ENCODE measurements around the gene C11orf42.

The C11orf42 gene, protein sequence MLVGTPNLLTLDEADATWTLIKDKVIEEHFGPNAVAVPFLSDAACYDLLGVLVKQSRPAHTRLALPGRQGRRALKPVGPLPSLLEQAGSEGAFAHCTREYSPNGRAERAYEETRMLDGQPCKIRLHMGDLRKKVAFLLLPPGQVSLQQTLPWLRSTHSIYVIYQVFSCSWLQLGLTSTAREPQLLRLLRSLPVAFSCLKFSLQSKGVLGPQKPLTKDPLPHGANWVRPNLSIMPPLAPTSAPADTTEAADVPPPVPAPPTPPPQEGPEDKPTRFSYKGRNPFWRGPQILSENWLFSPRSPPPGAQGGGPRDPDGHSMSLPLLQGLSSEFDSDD

DNA sequence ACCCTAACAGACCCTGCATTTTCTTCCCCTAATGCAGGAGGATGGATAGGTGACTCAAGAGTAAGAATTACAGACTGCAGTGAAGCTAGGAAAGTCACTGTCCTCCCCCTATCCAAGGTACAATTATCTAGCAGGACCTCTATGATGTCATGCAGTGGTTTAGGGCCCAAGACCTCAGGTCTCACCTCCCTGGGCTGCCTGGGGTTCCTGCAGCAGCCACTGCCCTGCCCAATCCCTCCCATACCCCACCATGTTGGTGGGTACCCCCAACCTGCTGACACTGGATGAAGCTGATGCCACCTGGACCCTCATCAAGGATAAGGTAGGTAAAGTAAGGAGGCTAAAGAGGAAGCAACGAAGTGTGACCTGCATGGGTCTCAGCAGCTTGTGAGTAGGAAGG lies at the start of gene C11orf42:
C11orf42 (plus strand) TSS at position 192 of the 400 bp plus-strand sequence; CDS start at position 251, 59 bp downstream.
- no peak for DNase-seq (ENCODE audit: low read depth)
- no peak within 1 kb of the TSS for H3K4me3 ChIP-seq (ENCODE audit: low read depth, low read length)

DNA sequence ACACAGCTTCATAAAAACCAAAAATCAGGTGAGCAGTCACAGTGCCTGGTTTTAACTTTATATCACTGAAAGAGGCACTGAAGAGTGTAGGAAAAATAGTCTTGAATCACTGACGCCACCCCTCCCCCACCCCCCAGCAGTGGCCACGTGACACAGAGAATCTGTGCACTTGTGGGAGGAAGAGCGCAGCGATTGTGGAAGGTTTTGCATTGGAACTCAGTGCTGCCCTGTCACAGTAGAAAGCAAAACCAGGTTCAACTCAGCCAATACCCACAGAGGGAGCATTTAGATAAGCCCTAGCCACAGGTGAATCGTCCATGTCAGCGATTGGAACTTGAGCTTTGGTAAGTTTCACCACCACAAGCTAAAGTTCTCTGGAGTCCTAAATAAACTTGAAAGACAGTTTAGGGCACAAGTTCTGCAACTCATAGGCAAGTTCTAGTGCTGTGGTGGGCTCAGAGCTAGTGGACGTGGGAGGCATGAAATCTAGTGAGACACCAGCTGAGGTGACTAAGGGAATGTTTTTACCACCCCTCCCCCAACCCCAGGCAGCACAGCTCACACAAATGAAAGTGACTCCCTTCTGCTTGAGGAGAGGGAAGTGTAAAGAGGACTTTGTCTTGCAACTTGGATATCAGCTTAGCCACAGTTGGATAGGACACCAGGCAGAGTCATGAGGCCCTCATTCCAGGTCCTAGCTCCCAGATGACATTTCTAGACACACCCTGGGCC lies 48.6 kb upstream of the C11orf42 start:
- no peak overlapping the region for H3K4me3 ChIP-seq (ENCODE audit: low read depth, low read length)
- DNase-seq (ENCODE audit: low read depth): no peak

DNA sequence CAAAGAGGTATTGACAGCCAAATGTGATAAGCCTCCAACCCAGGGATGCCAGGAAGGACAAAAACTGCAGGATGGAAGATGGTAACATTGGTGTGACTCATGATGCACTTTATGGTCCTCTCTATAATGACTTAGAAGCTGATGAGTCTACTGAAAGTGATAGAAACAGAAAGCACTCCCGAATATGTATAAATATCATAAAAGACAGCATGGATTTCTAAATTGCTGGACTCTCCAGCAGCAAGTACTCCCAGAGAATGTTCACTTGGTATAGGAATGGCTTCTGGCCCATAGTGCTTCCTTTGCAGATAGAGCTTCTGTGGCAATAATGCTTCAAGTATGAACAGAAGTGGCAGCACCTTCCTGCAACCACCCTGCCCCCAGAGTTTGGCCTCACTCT lies 35.1 kb upstream of the C11orf42 start, which contains the start of gene OR52B2:
OR52B2 (minus strand) TSS at position 101 of the 400 bp plus-strand sequence; CDS start at position 101, 0 bp downstream.
- DNase-seq (ENCODE audit: low read depth): no peak

DNA sequence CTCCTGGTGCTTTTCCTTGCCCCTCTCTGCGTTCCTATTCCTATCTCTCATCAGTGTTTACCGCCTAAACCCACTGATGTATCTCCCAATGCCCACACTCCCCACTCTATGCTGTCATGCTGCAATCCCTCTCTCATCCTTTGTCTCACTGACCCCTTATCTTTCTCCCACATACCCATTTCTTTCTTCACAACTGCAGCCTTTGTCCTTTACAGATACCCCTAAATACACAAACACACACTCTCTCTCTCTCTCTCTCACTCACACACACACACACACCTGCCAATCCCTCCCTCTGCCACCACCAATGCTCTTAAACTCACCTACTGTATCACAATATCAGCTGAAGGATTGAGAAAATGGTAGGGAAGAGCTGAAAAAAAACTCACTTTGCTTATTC lies 29.9 kb upstream of the C11orf42 start:
- DNase-seq (ENCODE audit: low read depth): no peak
- no peak overlapping the region for H3K4me3 ChIP-seq (ENCODE audit: low read depth, low read length)

More for the DNA sequence above, 35.1 kb upstream of the C11orf42 start, which contains the start of gene OR52B2:
- no peak within 1 kb of the TSS for H3K4me3 ChIP-seq (ENCODE audit: low read depth, low read length)

DNA sequence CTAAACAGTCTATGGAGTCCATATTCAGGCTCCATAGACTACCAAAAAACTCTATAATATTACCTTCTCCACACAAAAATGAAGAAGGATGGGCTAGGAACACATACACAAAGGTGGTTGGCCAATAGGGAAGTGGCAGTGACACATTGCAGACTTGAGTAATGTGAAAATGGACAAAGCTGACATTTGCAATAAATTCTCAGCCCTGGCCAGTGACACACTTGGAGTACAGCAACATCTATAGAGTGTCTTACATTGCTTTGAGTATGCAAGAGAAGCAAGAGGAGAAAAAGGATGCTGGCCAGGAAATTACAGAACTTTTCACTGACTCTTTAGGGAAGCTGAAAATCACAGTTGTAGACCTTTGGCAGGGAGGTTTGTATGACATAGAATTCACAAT lies 13.6 kb upstream of the C11orf42 start:
- DNase-seq (ENCODE audit: low read depth): no peak
- H3K4me3 ChIP-seq (ENCODE audit: low read depth, low read length): no peak overlapping the region

DNA sequence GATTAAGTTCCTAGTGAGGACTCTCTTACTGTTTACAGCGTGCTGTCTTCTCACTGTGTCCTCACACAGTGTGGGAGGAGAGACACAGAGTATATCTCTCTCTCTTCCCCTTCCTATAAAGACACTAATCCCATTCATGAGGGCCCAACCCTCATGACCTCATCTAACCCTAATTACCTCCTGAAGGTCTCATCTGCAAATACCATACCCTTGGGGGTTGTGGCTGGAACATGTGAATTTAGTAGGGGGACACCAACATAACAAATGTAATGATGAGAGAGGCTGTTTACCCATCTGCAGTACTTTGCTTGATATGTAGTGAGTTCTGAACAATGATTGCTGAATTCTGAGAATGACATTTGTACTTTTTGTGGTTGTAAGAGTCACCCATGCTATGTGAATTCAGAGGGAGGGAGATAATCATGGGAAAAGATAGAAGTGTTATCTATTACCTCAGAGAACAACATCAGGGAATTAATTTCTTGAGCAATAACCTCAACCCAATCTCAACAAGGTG lies 11.2 kb upstream of the C11orf42 start:
- no peak for DNase-seq (ENCODE audit: low read depth)
- H3K4me3 ChIP-seq (ENCODE audit: low read depth, low read length): no peak overlapping the region

DNA sequence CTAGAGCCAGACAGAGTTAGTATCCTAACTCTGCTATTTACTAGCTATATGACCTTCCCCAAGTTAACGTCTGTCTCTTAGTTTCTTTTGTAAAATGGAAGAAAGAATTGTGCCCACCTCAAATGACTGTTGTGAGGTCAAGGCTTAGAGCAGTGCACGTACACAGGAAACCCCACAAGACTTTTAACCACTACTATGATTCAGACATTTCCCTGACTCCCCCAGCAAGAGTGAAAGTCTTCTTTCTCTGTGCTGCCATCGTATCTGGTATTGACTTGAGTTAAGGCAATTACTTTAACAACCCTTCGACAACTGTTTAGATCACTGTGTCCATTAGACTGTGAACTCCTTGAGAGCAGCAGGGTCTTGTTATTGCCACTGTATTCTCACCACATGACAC lies 9.0 kb upstream of the C11orf42 start:
- no peak for DNase-seq (ENCODE audit: low read depth)
- no peak overlapping the region for H3K4me3 ChIP-seq (ENCODE audit: low read depth, low read length)

DNA sequence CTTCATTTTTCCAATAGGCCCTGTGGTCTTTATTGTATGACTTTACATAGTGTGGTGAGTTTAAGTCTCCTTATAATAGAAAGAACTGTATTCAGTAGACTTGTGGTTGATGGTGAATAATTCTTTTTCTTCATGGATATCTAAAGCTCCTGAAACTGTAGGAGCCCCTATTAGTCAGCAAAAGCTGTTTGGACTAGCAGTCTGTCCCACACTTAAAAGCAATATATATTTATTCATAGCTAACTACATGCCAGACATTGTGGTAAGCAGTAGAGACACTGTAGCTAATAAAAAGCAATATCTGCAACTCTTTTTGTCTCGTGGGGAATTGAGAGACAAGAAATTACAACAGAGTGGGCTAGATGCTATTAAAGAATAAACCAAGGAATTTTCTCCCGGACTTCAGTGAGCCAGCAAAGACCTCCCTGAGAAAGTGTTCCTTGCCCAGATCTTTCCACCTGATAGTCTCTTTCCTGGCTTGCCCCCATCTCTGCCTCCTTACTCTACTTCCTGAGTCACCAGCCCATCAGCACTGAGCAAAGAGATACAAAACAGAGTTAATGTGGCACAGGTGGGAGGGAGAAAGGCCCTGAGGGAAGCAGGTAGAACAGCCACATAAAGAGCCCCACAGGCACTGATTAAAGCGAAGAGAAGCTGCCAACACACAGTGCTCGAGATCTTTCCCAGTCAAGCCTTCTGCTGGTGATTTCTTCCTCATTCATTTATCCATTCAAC lies 7.7 kb upstream of the C11orf42 start:
- no peak overlapping the region for H3K4me3 ChIP-seq (ENCODE audit: low read depth, low read length)
- DNase-seq (ENCODE audit: low read depth): no peak

DNA sequence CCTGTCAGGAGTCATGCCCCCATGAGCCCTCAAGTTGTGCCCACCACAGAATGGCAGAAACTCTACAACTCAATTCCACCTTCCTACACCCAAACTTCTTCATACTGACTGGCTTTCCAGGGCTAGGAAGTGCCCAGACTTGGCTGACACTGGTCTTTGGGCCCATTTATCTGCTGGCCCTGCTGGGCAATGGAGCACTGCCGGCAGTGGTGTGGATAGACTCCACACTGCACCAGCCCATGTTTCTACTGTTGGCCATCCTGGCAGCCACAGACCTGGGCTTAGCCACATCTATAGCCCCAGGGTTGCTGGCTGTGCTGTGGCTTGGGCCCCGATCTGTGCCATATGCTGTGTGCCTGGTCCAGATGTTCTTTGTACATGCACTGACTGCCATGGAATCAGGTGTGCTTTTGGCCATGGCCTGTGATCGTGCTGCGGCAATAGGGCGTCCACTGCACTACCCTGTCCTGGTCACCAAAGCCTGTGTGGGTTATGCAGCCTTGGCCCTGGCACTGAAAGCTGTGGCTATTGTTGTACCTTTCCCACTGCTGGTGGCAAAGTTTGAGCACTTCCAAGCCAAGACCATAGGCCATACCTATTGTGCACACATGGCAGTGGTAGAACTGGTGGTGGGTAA lies 6.1 kb upstream of the C11orf42 start, which contains the start of gene OR52W1:
OR52W1 (plus strand) TSS at position 51 of the 637 bp plus-strand sequence; CDS start at position 51, 0 bp downstream.
- DNase-seq (ENCODE audit: low read depth): no peak
- no peak within 1 kb of the TSS for H3K4me3 ChIP-seq (ENCODE audit: low read depth, low read length)

DNA sequence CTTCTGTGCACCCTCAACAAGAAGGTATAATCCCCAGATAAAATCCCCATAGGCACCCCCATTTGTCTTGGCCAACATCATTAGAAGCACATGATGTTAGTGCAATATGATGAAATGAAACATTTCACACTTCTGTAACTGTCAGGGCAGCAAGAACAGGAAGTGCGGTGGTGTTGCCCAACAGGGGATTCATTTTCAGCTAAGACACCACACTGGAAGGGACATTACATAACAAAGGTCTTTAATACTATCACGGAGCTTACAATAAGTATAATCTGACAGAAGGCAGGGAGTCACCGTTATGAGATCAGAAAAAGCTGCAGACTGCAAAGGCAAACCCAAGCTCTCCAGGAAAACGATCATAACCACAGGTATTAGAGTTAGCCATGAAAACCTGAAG lies 4.4 kb upstream of the C11orf42 start:
- no peak for DNase-seq (ENCODE audit: low read depth)
- no peak overlapping the region for H3K4me3 ChIP-seq (ENCODE audit: low read depth, low read length)

DNA sequence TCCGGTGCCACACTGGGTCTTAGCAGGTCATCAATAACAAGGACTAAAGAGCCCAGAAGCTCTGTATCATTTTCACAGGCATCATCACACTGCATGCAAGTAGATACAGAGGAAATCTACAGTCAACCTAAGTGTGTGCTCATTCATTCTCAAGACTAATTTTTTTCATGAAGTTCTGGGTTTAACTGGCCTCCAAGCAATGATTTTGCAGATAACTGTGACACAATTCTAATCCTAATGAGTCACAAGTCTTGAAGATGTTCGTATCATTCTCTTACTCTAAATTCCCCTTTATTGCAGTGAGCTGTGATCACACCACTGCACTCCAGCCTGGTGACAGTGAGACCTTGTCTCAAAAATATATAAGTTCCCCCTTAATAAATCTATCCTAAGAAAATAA lies 3.9 kb upstream of the C11orf42 start:
- no peak for DNase-seq (ENCODE audit: low read depth)
- H3K4me3 ChIP-seq (ENCODE audit: low read depth, low read length): no peak overlapping the region

DNA sequence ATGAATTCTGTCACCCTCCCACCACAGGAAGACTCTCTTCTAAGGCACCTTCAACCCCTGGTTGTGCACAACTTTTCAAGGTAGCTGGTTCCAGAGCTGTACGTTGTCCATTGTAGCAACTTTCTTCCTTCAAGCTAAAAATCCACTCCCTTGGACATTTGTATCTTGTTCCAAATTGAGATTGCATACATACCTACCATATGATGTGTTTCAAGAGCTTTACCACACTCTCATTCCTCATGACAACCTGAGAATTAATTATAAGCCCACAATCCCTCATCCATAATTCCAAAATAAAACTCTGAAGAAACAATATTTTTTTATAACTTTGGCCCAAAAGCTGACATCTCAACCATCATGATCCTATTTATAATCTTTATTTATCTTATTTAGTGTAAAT lies 3.3 kb upstream of the C11orf42 start:
- no peak overlapping the region for H3K4me3 ChIP-seq (ENCODE audit: low read depth, low read length)
- no peak for DNase-seq (ENCODE audit: low read depth)

DNA sequence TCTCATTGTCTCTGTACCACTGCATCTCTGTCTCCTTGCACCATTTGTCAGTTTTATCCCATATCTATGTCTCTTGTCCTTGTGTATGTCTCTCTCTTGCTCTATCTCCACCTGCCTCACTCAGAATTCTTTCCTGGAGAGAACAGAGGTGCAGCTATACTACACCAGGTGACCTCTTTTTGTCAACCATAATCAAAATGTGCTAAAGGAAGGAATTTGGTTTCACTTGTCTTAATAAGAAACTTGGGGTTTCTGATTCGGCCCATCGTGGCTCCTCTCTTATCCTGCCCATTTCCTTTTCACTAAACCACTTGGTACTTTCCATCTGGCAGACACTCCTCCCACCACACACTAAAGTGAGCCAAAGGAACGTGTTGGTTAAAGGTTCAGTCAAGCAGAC lies 2.0 kb upstream of the C11orf42 start:
- no peak overlapping the region for H3K4me3 ChIP-seq (ENCODE audit: low read depth, low read length)
- DNase-seq (ENCODE audit: low read depth): no peak

DNA sequence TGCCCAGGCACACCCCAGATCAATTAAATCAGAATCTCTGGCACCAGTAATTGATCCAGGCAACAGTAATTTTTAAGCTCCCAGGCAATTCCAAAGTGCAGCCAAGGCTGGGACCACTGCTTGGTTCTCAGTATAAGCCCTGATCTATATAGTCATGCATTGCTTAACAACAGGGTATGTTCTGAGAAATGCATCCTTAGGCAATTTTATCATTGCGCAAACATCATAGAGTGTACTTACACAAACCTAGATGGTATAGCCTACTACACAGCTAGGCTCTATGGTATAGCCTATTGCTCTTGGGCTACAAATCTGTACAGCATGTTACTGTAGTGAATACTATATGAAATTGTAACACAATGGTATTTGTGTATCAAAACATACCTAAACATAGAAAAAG lies 651 bp upstream of the C11orf42 start:
- DNase-seq (ENCODE audit: low read depth): peak; percentile 24
- no peak overlapping the region for H3K4me3 ChIP-seq (ENCODE audit: low read depth, low read length)

DNA sequence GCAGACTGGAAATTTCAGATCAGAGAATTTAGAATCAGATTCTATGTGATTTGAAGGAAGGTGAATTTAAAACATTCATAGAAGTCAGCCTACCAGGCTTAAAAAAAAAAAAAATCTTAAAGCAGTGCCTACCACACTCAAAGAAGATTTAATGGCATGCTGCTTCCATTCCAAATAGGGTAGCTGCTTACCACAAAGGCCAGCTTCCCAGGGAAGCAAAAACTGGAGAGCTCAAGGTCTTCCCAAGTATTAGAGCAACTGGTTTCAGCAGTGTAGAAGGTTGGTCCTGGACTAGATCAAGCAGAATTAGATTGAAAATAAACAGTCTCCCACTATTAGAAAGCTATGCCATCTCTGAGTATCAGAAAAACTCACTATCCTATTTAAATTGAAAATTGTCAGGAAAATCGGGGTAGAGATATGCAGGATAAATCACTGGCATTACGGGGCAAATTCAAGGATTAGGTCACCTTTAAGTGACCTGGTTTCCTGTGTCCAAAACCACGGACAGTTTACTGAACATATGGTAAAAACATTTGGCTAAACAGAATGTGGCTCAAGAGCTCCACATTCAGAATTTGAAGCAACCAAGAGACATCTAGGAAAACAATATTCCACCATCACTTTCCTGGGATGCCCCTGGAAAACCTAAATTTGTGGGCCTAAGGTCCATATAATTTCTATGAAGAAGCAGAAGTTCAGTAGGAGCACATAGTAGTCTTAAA lies 1.3 kb downstream of the C11orf42 start:
- H3K4me3 ChIP-seq (ENCODE audit: low read depth, low read length): no peak overlapping the region
- DNase-seq (ENCODE audit: low read depth): no peak

DNA sequence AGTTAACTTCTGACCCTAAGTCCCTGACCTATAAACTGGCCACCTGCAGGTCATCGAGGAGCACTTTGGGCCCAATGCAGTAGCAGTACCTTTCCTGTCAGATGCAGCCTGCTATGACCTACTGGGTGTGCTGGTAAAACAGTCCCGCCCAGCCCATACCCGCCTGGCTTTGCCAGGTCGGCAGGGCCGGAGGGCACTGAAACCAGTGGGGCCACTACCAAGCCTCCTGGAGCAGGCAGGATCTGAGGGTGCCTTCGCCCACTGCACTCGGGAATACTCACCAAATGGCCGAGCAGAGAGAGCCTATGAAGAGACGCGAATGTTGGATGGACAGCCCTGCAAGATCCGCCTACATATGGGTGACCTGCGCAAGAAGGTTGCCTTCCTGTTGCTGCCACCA lies 4.4 kb downstream of the C11orf42 start:
- H3K4me3 ChIP-seq (ENCODE audit: low read depth, low read length): no peak overlapping the region
- no peak for DNase-seq (ENCODE audit: low read depth)

DNA sequence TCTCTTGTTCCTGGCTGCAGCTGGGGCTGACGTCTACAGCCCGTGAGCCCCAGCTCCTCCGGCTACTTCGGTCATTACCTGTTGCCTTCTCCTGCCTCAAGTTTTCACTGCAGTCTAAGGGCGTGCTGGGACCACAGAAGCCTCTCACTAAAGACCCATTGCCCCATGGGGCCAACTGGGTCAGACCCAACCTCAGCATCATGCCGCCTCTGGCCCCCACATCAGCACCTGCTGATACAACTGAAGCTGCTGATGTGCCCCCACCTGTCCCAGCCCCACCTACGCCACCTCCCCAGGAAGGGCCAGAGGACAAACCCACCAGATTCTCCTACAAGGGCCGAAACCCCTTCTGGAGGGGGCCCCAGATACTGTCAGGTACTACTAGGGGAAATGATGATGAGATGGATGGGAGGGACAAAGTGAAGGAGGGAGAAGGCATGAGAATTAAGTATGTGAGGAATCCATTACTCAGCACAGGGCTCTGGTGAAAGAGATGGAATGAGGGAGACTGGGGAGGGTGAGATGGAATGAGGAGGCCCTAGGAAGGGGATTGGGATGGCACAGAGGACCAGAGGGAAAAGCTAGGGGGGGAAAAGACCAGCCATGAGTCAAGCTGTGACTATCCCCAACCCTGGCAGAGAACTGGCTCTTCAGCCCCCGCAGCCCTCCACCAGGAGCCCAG lies 5.1 kb downstream of the C11orf42 start:
- DNase-seq (ENCODE audit: low read depth): no peak
- no peak overlapping the region for H3K4me3 ChIP-seq (ENCODE audit: low read depth, low read length)

DNA sequence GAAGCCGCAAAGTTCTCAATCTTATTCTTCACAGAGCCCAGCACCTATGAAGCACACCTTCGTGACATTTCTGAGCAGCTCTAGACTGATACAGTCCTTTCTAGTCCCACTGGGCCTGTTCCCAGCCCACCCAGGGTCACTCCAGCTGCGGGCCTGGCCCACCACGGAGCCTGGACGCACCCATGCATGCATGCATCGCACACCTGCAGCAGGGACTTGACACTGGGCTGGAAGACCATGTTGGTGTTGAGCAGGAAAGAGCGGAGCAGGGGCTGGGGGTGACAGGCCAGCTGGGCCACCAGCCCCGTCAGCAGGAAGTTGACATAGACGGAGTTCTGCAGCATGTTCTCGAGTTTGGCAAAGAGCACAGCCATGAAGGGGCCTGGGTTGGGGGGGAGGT lies 9.2 kb downstream of the C11orf42 start:
- DNase-seq (ENCODE audit: low read depth): no peak
- no peak overlapping the region for H3K4me3 ChIP-seq (ENCODE audit: low read depth, low read length)
